Transverse colon (tissue), 3 donors: ENCODE measurements around the gene LRP3.

ENCODE experiments used
- CTCF ChIP-seq, 5 experiments: fragments of 200-600 bp in 3 of 5; fragments of 450-650 bp in 2 of 5; sonication (generic) in 3 of 5; IDR thresholded peaks; 1 replicate in 2 of 5; 2 replicates in 3 of 5; pipeline ENCODE4 v1.5.1; 2016 to 2017; ENCODE audit warnings: antibody characterized with exemption in 5 of 5, inconsistent platforms in 3 of 5, mild to moderate bottlenecking in 2 of 5, moderate library complexity in 1 of 5
- POLR2A ChIP-seq: fragments of 450-650 bp; IDR thresholded peaks from one replicate; pipeline ENCODE4 v1.6.1; 2016; ENCODE audit warnings: antibody characterized with exemption, mild to moderate bottlenecking, moderate library complexity

- TF ChIP-seq CTCF (IDR thresholded peaks at IDR 0.05) (no peak), POLR2A (no peak)
Measured at GRCh38 chr19:33187183-33187540, 7.0 kb upstream of the LRP3 start.
